ENCODE results near the gene BCL2L15.

The BCL2L15 gene

GRCh38 chr1:113928187-113928930 lies 41.0 kb upstream of the BCL2L15 start:
- no peak for DNase-seq
- H4K5ac ChIP-seq (ENCODE audit: low read length) = no peak overlapping the region
- no peak overlapping the region for H3K4ac ChIP-seq (ENCODE audit: low read depth, low read length)
- peaks cover 6% of the 10 kb centered on the region for H3K79me1 ChIP-seq (ENCODE audit: low read length)
- H2AK5ac ChIP-seq (ENCODE audit: low read length) = no peak overlapping the region
- peak overlapping the region; percentile 86 for H3K56ac ChIP-seq (ENCODE audit: low read length)
- H2BK120ac ChIP-seq (ENCODE audit: low read depth, low read length) = no peak overlapping the region
- H3K36me3 ChIP-seq (ENCODE audit: control insufficient read depth, insufficient read depth, low read length) = no peaks in the 10 kb centered on the region
- no peak overlapping the region for H2BK15ac ChIP-seq (replicated peaks; ENCODE audit: low read depth)
- H3K27ac ChIP-seq (ENCODE audit: low read depth, low read length) = no peak overlapping the region
- H3K9ac ChIP-seq (ENCODE audit: low read length) = peak overlapping the region; percentile 81
- no CpG with 5 or more reads among the region's 6 CpGs for WGBS (ENCODE audit: extremely low coverage, insufficient coverage, low lambda C conversion rate)
- no peak overlapping the region for H3K18ac ChIP-seq (ENCODE audit: low read length)
- peaks cover 27% of the 10 kb centered on the region for H3K79me2 ChIP-seq (ENCODE audit: control insufficient read depth, insufficient read depth, low read length)
- peak overlapping the region; percentile 97 for H3K4me2 ChIP-seq (ENCODE audit: low read length)
- H3K4me1 ChIP-seq (ENCODE audit: control insufficient read depth, low read depth, low read length) = no peaks in the 10 kb centered on the region
- H3K23ac ChIP-seq (ENCODE audit: low read length) = no peak overlapping the region
- H2BK5ac ChIP-seq (ENCODE audit: low read length) = no peak overlapping the region
- H3K27me3 ChIP-seq (ENCODE audit: insufficient read depth, low read length, poor library complexity) = no peaks in the 10 kb centered on the region
- H3K4me3 ChIP-seq (ENCODE audit: low read length) = peak overlapping the region; percentile 59
- H4K8ac ChIP-seq (ENCODE audit: low read depth, low read length) = no peak overlapping the region

GRCh38 chr1:113924473-113924872 lies 37.1 kb upstream of the BCL2L15 start:
- no CpG with 5 or more reads among the region's 2 CpGs for WGBS (ENCODE audit: extremely low coverage, insufficient coverage, low lambda C conversion rate)

GRCh38 chr1:113922957-113923356 lies 35.6 kb upstream of the BCL2L15 start:
- no peaks in the 10 kb centered on the region for H3K36me3 ChIP-seq (ENCODE audit: control insufficient read depth, insufficient read depth, low read length)
- H3K4me3 ChIP-seq (ENCODE audit: low read length) = no peak overlapping the region

More at GRCh38 chr1:113924473-113924872, 37.1 kb upstream of the BCL2L15 start:
- H3K79me1 ChIP-seq (ENCODE audit: low read length) = no peaks in the 10 kb centered on the region
- H3K56ac ChIP-seq (ENCODE audit: low read length) = no peak overlapping the region
- H3K4ac ChIP-seq (ENCODE audit: low read depth, low read length) = no peak overlapping the region
- no peaks in the 10 kb centered on the region for H3K4me1 ChIP-seq (ENCODE audit: control insufficient read depth, low read depth, low read length)
- no peaks in the 10 kb centered on the region for H3K27me3 ChIP-seq (ENCODE audit: insufficient read depth, low read length, poor library complexity)
- H3K4me2 ChIP-seq (ENCODE audit: low read length) = no peak overlapping the region
- H3K23ac ChIP-seq (ENCODE audit: low read length) = no peak overlapping the region
- no peak overlapping the region for H3K27ac ChIP-seq (ENCODE audit: low read depth, low read length)
- no peaks in the 10 kb centered on the region for H3K36me3 ChIP-seq (ENCODE audit: control insufficient read depth, insufficient read depth, low read length)
- no peak overlapping the region for H3K9ac ChIP-seq (ENCODE audit: low read length)
- H2BK15ac ChIP-seq (replicated peaks; ENCODE audit: low read depth) = no peak overlapping the region
- H2BK5ac ChIP-seq (ENCODE audit: low read length) = no peak overlapping the region
- H2AK5ac ChIP-seq (ENCODE audit: low read length) = no peak overlapping the region
- H2BK120ac ChIP-seq (ENCODE audit: low read depth, low read length) = no peak overlapping the region
- no peak overlapping the region for H3K18ac ChIP-seq (ENCODE audit: low read length)
- H4K5ac ChIP-seq (ENCODE audit: low read length) = no peak overlapping the region
- H3K4me3 ChIP-seq (ENCODE audit: low read length) = no peak overlapping the region
- H4K8ac ChIP-seq (ENCODE audit: low read depth, low read length) = no peak overlapping the region
- no peaks in the 10 kb centered on the region for H3K79me2 ChIP-seq (ENCODE audit: control insufficient read depth, insufficient read depth, low read length)
- no peak for DNase-seq

GRCh38 chr1:113918243-113918642 lies 30.9 kb upstream of the BCL2L15 start:
- no peak overlapping the region for H2BK5ac ChIP-seq (ENCODE audit: low read length)
- no peak overlapping the region for H2BK15ac ChIP-seq (replicated peaks; ENCODE audit: low read depth)
- no peak for DNase-seq

More at GRCh38 chr1:113922957-113923356, 35.6 kb upstream of the BCL2L15 start:
- H3K4ac ChIP-seq (ENCODE audit: low read depth, low read length) = no peak overlapping the region
- no peak overlapping the region for H4K8ac ChIP-seq (ENCODE audit: low read depth, low read length)
- no peak overlapping the region for H3K27ac ChIP-seq (ENCODE audit: low read depth, low read length)
- no peak overlapping the region for H2BK15ac ChIP-seq (replicated peaks; ENCODE audit: low read depth)
- no peak overlapping the region for H3K4me2 ChIP-seq (ENCODE audit: low read length)
- H2BK5ac ChIP-seq (ENCODE audit: low read length) = no peak overlapping the region
- H3K79me2 ChIP-seq (ENCODE audit: control insufficient read depth, insufficient read depth, low read length) = no peaks in the 10 kb centered on the region
- no peak overlapping the region for H3K56ac ChIP-seq (ENCODE audit: low read length)
- no peak overlapping the region for H2BK120ac ChIP-seq (ENCODE audit: low read depth, low read length)
- WGBS (ENCODE audit: extremely low coverage, insufficient coverage, low lambda C conversion rate) = no CpG with 5 or more reads among the region's 4 CpGs
- H3K4me1 ChIP-seq (ENCODE audit: control insufficient read depth, low read depth, low read length) = no peaks in the 10 kb centered on the region
- no peak overlapping the region for H2AK5ac ChIP-seq (ENCODE audit: low read length)
- no peaks in the 10 kb centered on the region for H3K79me1 ChIP-seq (ENCODE audit: low read length)
- no peak overlapping the region for H4K5ac ChIP-seq (ENCODE audit: low read length)
- no peak for DNase-seq
- no peak overlapping the region for H3K18ac ChIP-seq (ENCODE audit: low read length)
- no peak overlapping the region for H3K9ac ChIP-seq (ENCODE audit: low read length)
- no peaks in the 10 kb centered on the region for H3K27me3 ChIP-seq (ENCODE audit: insufficient read depth, low read length, poor library complexity)
- H3K23ac ChIP-seq (ENCODE audit: low read length) = no peak overlapping the region

GRCh38 chr1:113917400-113918082 lies 30.2 kb upstream of the BCL2L15 start:
- Histone ChIP-seq H3K56ac (ENCODE audit: low read length) (no peak overlapping the region), H2AK5ac (ENCODE audit: low read length) (no peak overlapping the region), H2BK120ac (ENCODE audit: low read depth, low read length) (no peak overlapping the region), H3K4me3 (ENCODE audit: low read length) (no peak overlapping the region), H3K27ac (ENCODE audit: low read depth, low read length) (no peak overlapping the region), H3K79me2 (ENCODE audit: control insufficient read depth, insufficient read depth, low read length) (no peaks in the 10 kb centered on the region), H4K5ac (ENCODE audit: low read length) (no peak overlapping the region), H3K27me3 (ENCODE audit: insufficient read depth, low read length, poor library complexity) (no peaks in the 10 kb centered on the region), H3K79me1 (ENCODE audit: low read length) (no peaks in the 10 kb centered on the region), H3K9ac (ENCODE audit: low read length) (no peak overlapping the region), H3K4me2 (ENCODE audit: low read length) (no peak overlapping the region), H3K23ac (ENCODE audit: low read length) (no peak overlapping the region), H2BK5ac (ENCODE audit: low read length) (no peak overlapping the region), H3K18ac (ENCODE audit: low read length) (no peak overlapping the region), H3K4ac (ENCODE audit: low read depth, low read length) (no peak overlapping the region), H4K8ac (ENCODE audit: low read depth, low read length) (no peak overlapping the region), H3K4me1 (ENCODE audit: control insufficient read depth, low read depth, low read length) (no peaks in the 10 kb centered on the region), H2BK15ac (replicated peaks; ENCODE audit: low read depth) (no peak overlapping the region), H3K36me3 (ENCODE audit: control insufficient read depth, insufficient read depth, low read length) (no peaks in the 10 kb centered on the region)
- DNase-seq = no peak
- WGBS (ENCODE audit: extremely low coverage, insufficient coverage, low lambda C conversion rate) = no CpG with 5 or more reads among the region's 2 CpGs

More at GRCh38 chr1:113918243-113918642, 30.9 kb upstream of the BCL2L15 start:
- Histone ChIP-seq H3K4me3 (ENCODE audit: low read length) (no peak overlapping the region), H3K36me3 (ENCODE audit: control insufficient read depth, insufficient read depth, low read length) (no peaks in the 10 kb centered on the region), H4K5ac (ENCODE audit: low read length) (no peak overlapping the region), H3K27ac (ENCODE audit: low read depth, low read length) (no peak overlapping the region), H3K23ac (ENCODE audit: low read length) (no peak overlapping the region), H2BK120ac (ENCODE audit: low read depth, low read length) (no peak overlapping the region), H3K27me3 (ENCODE audit: insufficient read depth, low read length, poor library complexity) (no peaks in the 10 kb centered on the region), H3K4ac (ENCODE audit: low read depth, low read length) (no peak overlapping the region), H3K18ac (ENCODE audit: low read length) (no peak overlapping the region), H3K79me2 (ENCODE audit: control insufficient read depth, insufficient read depth, low read length) (no peaks in the 10 kb centered on the region), H3K4me2 (ENCODE audit: low read length) (no peak overlapping the region), H4K8ac (ENCODE audit: low read depth, low read length) (no peak overlapping the region), H3K4me1 (ENCODE audit: control insufficient read depth, low read depth, low read length) (no peaks in the 10 kb centered on the region), H3K56ac (ENCODE audit: low read length) (no peak overlapping the region), H3K9ac (ENCODE audit: low read length) (no peak overlapping the region), H3K79me1 (ENCODE audit: low read length) (no peaks in the 10 kb centered on the region), H2AK5ac (ENCODE audit: low read length) (no peak overlapping the region)

All from mesendoderm (in vitro differentiated cells).